GM12873 (cell line): ENCODE data around the gene SLC35F3.

Experiments used
- CTCF ChIP-seq: IDR thresholded peaks from 2 replicates; pipeline ENCODE4 v1.5.1; 2012; ENCODE audit warnings: low read depth, mild to moderate bottlenecking, moderate library complexity, low read length, control low read depth; ENCODE audit not compliant: insufficient read depth; ENCODE audit errors: missing control alignments

Gene SLC35F3

DNA sequence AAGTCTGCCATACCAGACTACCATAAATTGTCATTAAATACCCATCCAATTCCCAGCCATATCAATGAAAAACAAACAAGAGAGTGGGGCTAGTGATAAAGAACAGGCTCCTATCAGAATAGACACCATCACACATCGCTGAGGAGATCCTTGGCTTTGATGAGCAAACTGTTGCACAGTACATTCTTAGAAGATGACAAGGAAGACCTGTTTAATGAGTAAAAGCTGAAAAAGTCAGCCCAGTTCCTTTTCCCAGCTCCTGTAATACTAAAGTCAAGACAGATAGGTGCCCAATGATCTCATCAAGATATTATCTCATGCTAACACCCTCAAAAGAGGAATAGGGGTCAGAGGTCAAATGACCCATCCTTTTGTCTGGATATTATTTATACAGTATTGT, 304.3 kb downstream of the SLC35F3 start:
- TF ChIP-seq CTCF, result no peak

- TF ChIP-seq CTCF, result peak; percentile 82
These were observed 308.5 kb downstream of the SLC35F3 start for GRCh38 chr1:234212764-234213657.

DNA sequence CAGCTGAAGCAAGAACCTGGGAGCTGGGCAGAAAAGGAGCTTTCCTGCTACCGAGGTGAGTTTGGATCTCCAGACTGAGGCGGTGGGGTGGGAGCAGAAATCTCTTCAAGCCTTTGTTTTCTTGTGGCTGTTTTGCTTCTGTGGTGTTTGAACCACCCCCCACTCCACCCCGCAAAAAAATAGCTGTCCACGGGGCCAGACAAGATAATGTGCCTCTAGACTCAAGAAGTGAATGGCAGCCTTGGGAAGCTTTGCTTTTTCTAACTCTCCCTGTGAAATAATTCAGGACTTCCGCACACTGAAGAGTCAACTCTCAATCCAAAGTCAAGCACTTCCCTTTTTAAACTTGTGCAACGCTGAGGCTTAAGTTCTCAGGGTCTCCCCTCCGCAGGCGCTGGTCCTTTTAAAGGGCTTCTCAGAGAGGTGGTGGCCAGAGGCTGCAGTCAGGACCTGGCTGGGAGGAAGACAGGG, 309.2 kb downstream of the SLC35F3 start:
- TF ChIP-seq CTCF, result no peak

- TF ChIP-seq CTCF, result no peak
These were observed 309.8 kb downstream of the SLC35F3 start for GRCh38 chr1:234214129-234214910.

DNA sequence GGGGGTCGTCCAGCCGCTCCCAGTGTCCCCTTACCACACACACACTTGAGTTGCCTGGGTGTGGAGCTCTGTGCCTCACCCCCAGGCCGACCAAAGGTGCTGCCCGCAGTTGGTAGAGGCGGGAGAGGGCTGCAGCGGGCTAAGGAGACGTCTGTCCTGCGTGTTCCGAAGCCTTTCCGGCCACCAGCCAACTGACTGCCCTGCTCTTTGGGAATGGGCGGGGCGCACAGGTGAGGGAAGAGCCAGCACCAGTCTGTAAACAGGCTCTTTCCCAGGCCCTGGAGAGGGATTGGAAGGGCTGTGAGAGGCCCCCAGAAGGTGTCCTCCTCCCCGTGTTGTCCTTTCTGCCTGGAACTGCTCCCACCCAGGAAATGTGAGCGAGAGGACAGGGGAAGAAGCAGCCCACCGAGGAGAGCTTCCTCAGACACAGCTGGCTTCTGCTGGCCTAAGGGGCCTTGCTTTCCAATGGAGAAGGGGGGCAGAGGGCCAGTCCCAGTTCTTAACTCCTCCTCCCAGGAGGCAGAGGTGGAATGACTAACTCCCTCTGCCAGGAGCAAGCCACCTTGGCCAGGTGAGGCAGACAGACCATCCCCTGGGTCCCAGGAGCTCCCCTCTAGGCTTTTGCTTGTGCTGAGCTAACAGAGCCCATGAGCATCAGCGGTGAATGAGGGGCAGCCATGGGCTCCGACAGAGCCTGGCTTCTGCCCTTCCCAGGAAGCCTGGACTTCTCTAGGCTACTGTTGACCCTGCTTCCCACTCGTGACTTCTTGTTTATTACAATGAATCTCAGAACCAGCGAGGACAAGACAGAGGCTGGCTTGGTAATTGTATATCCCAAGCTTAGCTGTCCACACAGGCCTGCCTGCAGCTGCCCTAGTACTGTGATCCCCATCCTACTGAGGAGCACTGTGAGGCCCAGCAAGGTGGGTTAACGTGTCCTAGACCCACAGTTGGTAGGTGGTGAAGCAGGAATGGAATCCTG, 310.7 kb downstream of the SLC35F3 start:
- no peak for TF ChIP-seq CTCF

DNA sequence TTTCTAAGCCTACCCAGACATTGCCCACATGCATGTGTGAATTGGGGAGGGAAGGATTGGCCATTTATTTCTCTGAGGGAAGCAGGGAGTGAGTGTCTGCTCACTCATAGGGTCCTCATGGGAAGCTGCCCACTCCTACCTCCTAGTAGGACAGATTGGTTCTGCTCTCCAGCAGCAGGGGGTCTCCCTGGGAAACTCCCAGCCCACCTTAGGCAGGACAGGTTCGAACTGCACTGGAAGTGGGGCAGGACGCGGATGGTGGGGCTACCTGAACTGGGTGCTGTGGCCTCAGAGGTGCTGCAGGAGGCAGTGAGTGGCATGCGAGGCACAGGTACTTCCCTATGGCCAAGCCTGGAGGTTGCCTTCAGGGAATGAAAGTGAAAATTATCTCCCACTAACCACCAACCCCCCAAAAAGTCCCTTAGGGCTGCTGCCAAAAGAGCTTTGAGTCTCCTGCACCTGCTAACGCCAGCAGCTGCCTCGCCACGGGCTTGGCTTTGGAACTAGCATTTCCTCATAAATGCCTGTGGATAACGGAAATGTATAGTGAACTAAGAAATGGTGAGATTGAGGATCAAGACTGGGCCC, 311.7 kb downstream of the SLC35F3 start:
- TF ChIP-seq CTCF, result peak; percentile 18
